Left forelimb (tissue), 1 donor: Measurements from ENCODE around the gene FMNL2.
A peak's percentile ranks its signal among the peaks of the same experiment; 100 is the strongest.
"Not testable (repeated sequence)": the region's sequence is repeated elsewhere in the genome, so short reads cannot be mapped to it uniquely, and the experiment has no call there.

Source experiments
- DNase-seq: peaks from one replicate; pipeline ENCODE4 v3.0.0-alpha.2; 2018; ENCODE audit warnings: low spot score

Gene FMNL2

GRCh38 chr2:152470861-152471854 is 136.2 kb downstream of the FMNL2 start:
- no peak for DNase-seq

- no peak for DNase-seq
Observed at GRCh38 chr2:152472481-152472887, 137.5 kb downstream of the FMNL2 start.

GRCh38 chr2:152473151-152473857 is 138.3 kb downstream of the FMNL2 start:
- DNase-seq: no peak

GRCh38 chr2:152474523-152474922 is 139.5 kb downstream of the FMNL2 start:
- not testable (repeated sequence) for DNase-seq

GRCh38 chr2:152475982-152476381 is 141.0 kb downstream of the FMNL2 start:
- no peak for DNase-seq

GRCh38 chr2:152477347-152478092 is 142.5 kb downstream of the FMNL2 start:
- DNase-seq: no peak

- no peak for DNase-seq
Observed at GRCh38 chr2:152479282-152479681, 144.3 kb downstream of the FMNL2 start.

GRCh38 chr2:152480821-152481399 is 145.9 kb downstream of the FMNL2 start:
- DNase-seq: no peak

- no peak for DNase-seq
Observed at GRCh38 chr2:152481881-152482583, 147.1 kb downstream of the FMNL2 start.

GRCh38 chr2:152483276-152484063 is 148.5 kb downstream of the FMNL2 start:
- DNase-seq: no peak

GRCh38 chr2:152485954-152486736 is 151.2 kb downstream of the FMNL2 start:
- DNase-seq: no peak

- DNase-seq: no peak
Observed at GRCh38 chr2:152486737-152487400, 151.9 kb downstream of the FMNL2 start.

- no peak for DNase-seq
Observed at GRCh38 chr2:152488075-152488474, 153.1 kb downstream of the FMNL2 start.

- DNase-seq: no peak
Observed at GRCh38 chr2:152489364-152489763, 154.4 kb downstream of the FMNL2 start.

- DNase-seq: peak; percentile 71
Observed at GRCh38 chr2:152490686-152491455, 155.9 kb downstream of the FMNL2 start.

GRCh38 chr2:152492131-152492530 is 157.2 kb downstream of the FMNL2 start:
- no peak for DNase-seq

GRCh38 chr2:152492911-152493310 is 157.9 kb downstream of the FMNL2 start:
- DNase-seq: no peak

- DNase-seq: no peak
Observed at GRCh38 chr2:152493417-152493816, 158.4 kb downstream of the FMNL2 start.
